T-helper 1 cell treated with Interleukin-12 subunit alpha and Interleukin-12 subunit beta and Interleukin-4 antibody, amounts not matched to agents 30 ng/mL and 1 ng/mL, for 36 hours (primary cell): Measurements from ENCODE around the gene HSDL1. TPM values are rescaled to one million over a fixed set of nuclear protein-coding genes. Genes with fewer than 3 reads are reported as not detected.

ENCODE experiments used
- intact Hi-C: fragments of 100-400 bp; cut with micrococcal nuclease; formaldehyde crosslinking; loops from one replicate; pipeline ENCODE4 v1.15.1; 2024
- total RNA-seq: library from RNA; stranded (reverse); gene quantifications from 2 replicates; pipeline ENCODE4 v1.2.3, GENCODE V29; 2022

Gene HSDL1
- 9.8 and 12.2 TPM in 2 replicates for total RNA-seq

GRCh38 chr16:84144859-84145639 lies at the start of gene HSDL1, which contains the start of gene DNAAF1:
TSS of gene HSDL1 (minus strand) at chr16:84145177. CDS start at chr16:84131321, 13,856 bp downstream.
TSS of gene DNAAF1 (plus strand) at chr16:84145308. CDS start at chr16:84145441, 133 bp downstream.
- intact Hi-C loops: loop anchor here (1.0 kb wide), 7 partner anchors 29 to 338 kb away; partner anchors contain the start of genes HSBP1, MBTPS1, OSGIN1 and TAF1C

GRCh38 chr16:84194018-84194417 lies 49.0 kb upstream of the HSDL1 start:
- intact Hi-C loops: no loop called here

- intact Hi-C loops: no loop called here
These were observed 48.5 kb upstream of the HSDL1 start for GRCh38 chr16:84193480-84193879.

- intact Hi-C loops: no loop called here
These were observed 46.5 kb upstream of the HSDL1 start for GRCh38 chr16:84191466-84191865.

- intact Hi-C loops: no loop called here
These were observed 45.9 kb upstream of the HSDL1 start, which contains the start of gene ADAD2 for GRCh38 chr16:84190731-84191388. TSS of gene ADAD2 (plus strand) at chr16:84191157. CDS start at chr16:84191231, 74 bp downstream.

GRCh38 chr16:84186685-84187437 lies 41.9 kb upstream of the HSDL1 start, which contains the start of gene TAF1C:
TSS of gene TAF1C (minus strand) at chr16:84187057. CDS start at chr16:84184988, 2,069 bp downstream.
- intact Hi-C loops: loop anchor here (1.0 to 5.0 kb wide), 11 partner anchors 42 to 380 kb away; partner anchors contain the start of genes DNAAF1, HSBP1, HSDL1 and MBTPS1

GRCh38 chr16:84184775-84185174 lies 39.8 kb upstream of the HSDL1 start:
- intact Hi-C loops: loop anchor here (5.0 kb wide), 1 partner anchor 357 kb away; no protein-coding TSS in a partner anchor

GRCh38 chr16:84183911-84184591 lies 39.1 kb upstream of the HSDL1 start:
- intact Hi-C loops: no loop called here

- intact Hi-C loops: no loop called here
These were observed 38.5 kb upstream of the HSDL1 start for GRCh38 chr16:84183572-84183875.

GRCh38 chr16:84182680-84183571 lies 37.9 kb upstream of the HSDL1 start:
- intact Hi-C loops: no loop called here

- intact Hi-C loops: no loop called here
These were observed 37.1 kb upstream of the HSDL1 start for GRCh38 chr16:84182104-84182503.

- intact Hi-C loops: no loop called here
These were observed 36.4 kb upstream of the HSDL1 start for GRCh38 chr16:84181144-84181915.

- intact Hi-C loops: no loop called here
These were observed 35.7 kb upstream of the HSDL1 start for GRCh38 chr16:84180519-84181140.

- intact Hi-C loops: no loop called here
These were observed 34.8 kb upstream of the HSDL1 start for GRCh38 chr16:84179612-84180320.

GRCh38 chr16:84178892-84179611 lies 34.1 kb upstream of the HSDL1 start:
- intact Hi-C loops: no loop called here

GRCh38 chr16:84178146-84178765 lies 33.3 kb upstream of the HSDL1 start:
- intact Hi-C loops: no loop called here

GRCh38 chr16:84177741-84178073 lies 32.7 kb upstream of the HSDL1 start:
- intact Hi-C loops: no loop called here
